Kidney (tissue), 14 donors: Measurements from ENCODE around the gene BTK. TPM values are rescaled to one million over a fixed set of nuclear protein-coding genes. Genes with fewer than 3 reads are reported as not detected.

Source experiments
- DNase-seq, 5 donors: peaks; one replicate each; pipeline ENCODE4 v3.0.0-alpha.2; 2013 to 2020
- FAIRE-seq: peaks from 2 replicates; lab custom pipeline; 2012; peaks lifted over from hg19 to GRCh38; lab: Jason Lieb, UNC
- H3K27ac ChIP-seq, 2 donors: one replicate each; pipeline ENCODE4 v1.7.0; 2013; ENCODE audit warnings: low read depth in 2 of 2, low read length in 2 of 2, inconsistent platforms in 1 of 2
- H3K27me3 ChIP-seq: one replicate; pipeline ENCODE4 v1.7.1; 2013; ENCODE audit warnings: low read length, inconsistent platforms; ENCODE audit not compliant: control insufficient read depth, insufficient read depth
- H3K36me3 ChIP-seq, 3 donors: one replicate each; pipeline versions ENCODE4 v1.7.0 to v1.7.1; 2013; ENCODE audit warnings: low read length in 3 of 3, control low read depth in 1 of 3, inconsistent platforms in 1 of 3; ENCODE audit not compliant: insufficient read depth in 3 of 3, control insufficient read depth in 2 of 3
- H3K4me1 ChIP-seq, 3 donors: one replicate each; pipeline versions ENCODE4 v1.7.0 to v1.7.1; 2013; ENCODE audit warnings: low read length in 3 of 3, inconsistent platforms in 1 of 3, low read depth in 1 of 3; ENCODE audit not compliant: control insufficient read depth in 2 of 3, insufficient read depth in 2 of 3
- H3K4me3 ChIP-seq, 3 donors: one replicate each; pipeline versions ENCODE4 v1.7.0 to v1.8.1; 2013; ENCODE audit warnings: low read length in 3 of 3, control low read depth in 1 of 3, inconsistent platforms in 1 of 3
- H3K9ac ChIP-seq, 3 donors: one replicate each; pipeline versions ENCODE4 v1.7.0 to v1.7.1; 2013; ENCODE audit warnings: low read length in 3 of 3, control low read depth in 1 of 3, inconsistent platforms in 1 of 3
- H3K9me3 ChIP-seq, 3 donors: one replicate each; pipeline versions ENCODE4 v1.7.0 to v1.7.1; 2013; ENCODE audit warnings: low read length in 3 of 3, control low read depth in 1 of 3, inconsistent platforms in 1 of 3; ENCODE audit not compliant: control insufficient read depth in 2 of 3, insufficient read depth in 1 of 3
- CTCF ChIP-seq: IDR thresholded peaks from 3 replicates; pipeline ENCODE4 v1.5.1; 2012; ENCODE audit warnings: mild to moderate bottlenecking, moderate library complexity, borderline replicate concordance; ENCODE audit not compliant: insufficient read depth; ENCODE audit errors: extremely low read depth
- intact Hi-C: fragments of 100-400 bp; cut with DNase I; formaldehyde crosslinking; loops from one replicate; pipeline ENCODE4 v1.11.1; 2022
- polyA plus RNA-seq: library from polyadenylated mRNA; stranded (reverse); fragments of 350-450 nt; fragmentation: Illumina TruSeq; extraction: RNeasy Lipid Tissue Mini Kit (QIAGEN cat#74804); gene quantifications from one replicate; pipeline ENCODE4 v1.2.3, GENCODE V29; 2014; ENCODE audit warnings: low read depth, low replicate concordance; ENCODE audit not compliant: insufficient read depth
- total RNA-seq: library from RNA; stranded (reverse); fragmentation: NEBNext Ultra II Directional; extraction: Animal tissue kit (Norgen Biotek cat#: 25700); gene quantifications from one replicate; pipeline ENCODE4 v1.2.1, GENCODE V29; 2021
- donor health status: control.
- donor health status: control.
- donor health status: control.
- donor health status: control.
- donor health status: control.
- donor health status: DM: yes; HTN: yes; CAD: no.
- donor health status: Normal renal cell carcinoma (clear cell type).

The BTK gene
- total and polyA plus RNA-seq, 2 donors from 2014 or later: 0.77 to 13.9 TPM

GRCh38 chrX:101411984-101412383, 26.0 kb upstream of the BTK start:
- Histone ChIP-seq H3K9ac (no peak overlapping the region), H3K27me3 (no peaks in the 10 kb centered on the region), H3K27ac (no peak overlapping the region), H3K4me1 (peaks cover 2 to 6% (median 3%) of the 10 kb centered on the region in 3 donors), H3K36me3 (peaks cover 0 to 18% (median 0%) of the 10 kb centered on the region in 3 donors), H3K4me3 (no peak overlapping the region), H3K9me3 (no peaks in the 10 kb centered on the region)
- intact Hi-C loops: no loop called here
- no peak for TF ChIP-seq CTCF
- FAIRE-seq (no peak), DNase-seq (no peak)

GRCh38 chrX:101410461-101410860, 24.5 kb upstream of the BTK start:
- no peak for TF ChIP-seq CTCF
- DNase-seq: no peak
- H3K4me1 ChIP-seq: peaks cover 0 to 6% (median 0%) of the 10 kb centered on the region in 3 donors
- peaks cover 0 to 18% (median 0%) of the 10 kb centered on the region in 3 donors for H3K36me3 ChIP-seq
- H3K4me3 ChIP-seq: peak overlapping the region in 2 of 3 donors; percentile 32 to 52
- no peaks in the 10 kb centered on the region for H3K27me3 ChIP-seq
- no peaks in the 10 kb centered on the region for H3K9me3 ChIP-seq
- peak overlapping the region in 1 of 2 donors; percentile 17 for H3K27ac ChIP-seq
- peak overlapping the region in 1 of 3 donors; percentile 55 for H3K9ac ChIP-seq
- no peak for FAIRE-seq
- intact Hi-C loops: no loop called here

- peak in 1 of 5 donors; percentile 35 for DNase-seq
- Histone ChIP-seq H3K36me3 (peaks cover 0 to 18% (median 0%) of the 10 kb centered on the region in 3 donors), H3K4me3 (peak overlapping the region; percentile 88 to 97 (median 95)), H3K9ac (peak overlapping the region in 2 of 3 donors; percentile 91 to 93), H3K9me3 (no peaks in the 10 kb centered on the region), H3K4me1 (no peaks in the 10 kb centered on the region), H3K27ac (peak overlapping the region; percentile 34 to 98), H3K27me3 (no peaks in the 10 kb centered on the region)
- intact Hi-C loops: no loop called here
- no peak for FAIRE-seq
- TF ChIP-seq CTCF: no peak
These were observed 23.1 kb upstream of the BTK start for GRCh38 chrX:101409043-101409442.

- peak overlapping the region; percentile 88 to 97 (median 95) for H3K4me3 ChIP-seq
- FAIRE-seq: no peak
These were observed 22.5 kb upstream of the BTK start for GRCh38 chrX:101408532-101408841.

More at GRCh38 chrX:101408532-101408841, 22.5 kb upstream of the BTK start:
- H3K36me3 ChIP-seq: peaks cover 0 to 15% (median 0%) of the 10 kb centered on the region in 3 donors
- no peaks in the 10 kb centered on the region for H3K9me3 ChIP-seq
- peak overlapping the region; percentile 84 to 93 (median 91) for H3K9ac ChIP-seq
- no peaks in the 10 kb centered on the region for H3K27me3 ChIP-seq
- peak overlapping the region; percentile 96 to 98 for H3K27ac ChIP-seq
- TF ChIP-seq CTCF: no peak
- no peak for DNase-seq
- H3K4me1 ChIP-seq: no peaks in the 10 kb centered on the region
- intact Hi-C loops: no loop called here
